Sigmoid colon (tissue), 7 donors: ENCODE measurements around the gene PLXNB2. TPM values are rescaled to one million over a fixed set of nuclear protein-coding genes. Genes with fewer than 3 reads are reported as not detected.

Experiments used
- DNase-seq: peaks from one replicate; pipeline ENCODE4 v3.0.0-alpha.2; 2019
- H3K27ac ChIP-seq, 4 donors: fragments of 200-600 bp; sonication (generic); one replicate each; pipeline ENCODE4 v1.5.1; 2016 to 2019; ENCODE audit warnings: mild to moderate bottlenecking in 1 of 4
- H3K27me3 ChIP-seq, 3 donors: fragments of 200-600 bp; sonication (generic); one replicate each; pipeline ENCODE4 v1.5.1; 2019; ENCODE audit warnings: mild to moderate bottlenecking in 1 of 3
- H3K36me3 ChIP-seq, 4 donors: fragments of 200-600 bp; sonication (generic); one replicate each; pipeline ENCODE4 v1.5.1; 2016 to 2019
- H3K4me1 ChIP-seq, 4 donors: fragments of 200-600 bp; sonication (generic); one replicate each; pipeline ENCODE4 v1.5.1; 2017 to 2019
- H3K4me3 ChIP-seq, 4 donors: fragments of 200-600 bp; sonication (generic); one replicate each; pipeline ENCODE4 v1.5.1; 2017 to 2019; ENCODE audit warnings: mild to moderate bottlenecking in 2 of 4, moderate library complexity in 1 of 4
- H3K9me3 ChIP-seq, 4 donors: fragments of 200-600 bp in 3 of 4; sonication (generic) in 3 of 4; one replicate each; pipeline versions ENCODE4 v1.5.1 to v1.6.1; 2013 to 2019
- EP300 ChIP-seq, 4 donors: sonication (generic); formaldehyde crosslinking; IDR thresholded peaks; one replicate each; pipeline ENCODE4 v1.6.1; 2017; ENCODE audit warnings: antibody characterized with exemption in 4 of 4
- POLR2A ChIP-seq, 2 donors: fragments of 450-650 bp; IDR thresholded peaks; one replicate each; pipeline ENCODE4 v1.6.1; 2016; ENCODE audit warnings: antibody characterized with exemption in 2 of 2, mild to moderate bottlenecking in 2 of 2, moderate library complexity in 2 of 2
- POLR2AphosphoS5 ChIP-seq, 4 donors: sonication (generic); formaldehyde crosslinking; IDR thresholded peaks; one replicate each; pipeline ENCODE4 v1.6.1; 2017; ENCODE audit warnings: antibody characterized with exemption in 4 of 4
- WGBS, 2 donors: extraction: QIAGEN DNeasy Blood & Tissue Kit; methylation state at CpG; one replicate each; pipeline ENCODE4 v1.1.7; 2013; 5-methylcytosine and 5-hydroxymethylcytosine counted together
- intact Hi-C: fragments of 100-400 bp; cut with DNase I; formaldehyde crosslinking; loops from one replicate; pipeline ENCODE4 v1.15.1; 2023
- polyA plus RNA-seq, 3 donors: library from polyadenylated mRNA; stranded (reverse); fragments of 200-250 nt; gene quantifications; one replicate each; pipeline ENCODE4 v1.2.3, GENCODE V29; 2013
- total RNA-seq, 4 donors: library from RNA; depleted of rRNA; stranded (reverse); fragments of >200 nt; gene quantifications; one replicate each; pipeline ENCODE4 v1.1.0, GENCODE V29; 2016
- TF ChIP-seq, protein P1 (sequence below), 4 experiments: fragments of 450-650 bp in 3 of 4; fragments of 200-600 bp in 1 of 4; IDR thresholded peaks; one replicate each; pipeline ENCODE4 v1.5.1; 2016 to 2019; ENCODE audit warnings: antibody characterized with exemption in 4 of 4, mild to moderate bottlenecking in 3 of 4, moderate library complexity in 2 of 4
- donor health status: healthy with polysubstance abuse.
- donor health status: Bipolar disorder and iron deficiency.
- donor health status: healthy.

Gene PLXNB2
- total and polyA plus RNA-seq, 7 donors: 18.6 to 150 (median 67.5) TPM

- TF ChIP-seq EP300 (IDR thresholded peaks at IDR 0.05) (no peak), POLR2A (IDR thresholded peaks at IDR 0.05) (no peak), POLR2AphosphoS5 (IDR thresholded peaks at IDR 0.05) (no peak)
- TF ChIP-seq, protein P1, sequence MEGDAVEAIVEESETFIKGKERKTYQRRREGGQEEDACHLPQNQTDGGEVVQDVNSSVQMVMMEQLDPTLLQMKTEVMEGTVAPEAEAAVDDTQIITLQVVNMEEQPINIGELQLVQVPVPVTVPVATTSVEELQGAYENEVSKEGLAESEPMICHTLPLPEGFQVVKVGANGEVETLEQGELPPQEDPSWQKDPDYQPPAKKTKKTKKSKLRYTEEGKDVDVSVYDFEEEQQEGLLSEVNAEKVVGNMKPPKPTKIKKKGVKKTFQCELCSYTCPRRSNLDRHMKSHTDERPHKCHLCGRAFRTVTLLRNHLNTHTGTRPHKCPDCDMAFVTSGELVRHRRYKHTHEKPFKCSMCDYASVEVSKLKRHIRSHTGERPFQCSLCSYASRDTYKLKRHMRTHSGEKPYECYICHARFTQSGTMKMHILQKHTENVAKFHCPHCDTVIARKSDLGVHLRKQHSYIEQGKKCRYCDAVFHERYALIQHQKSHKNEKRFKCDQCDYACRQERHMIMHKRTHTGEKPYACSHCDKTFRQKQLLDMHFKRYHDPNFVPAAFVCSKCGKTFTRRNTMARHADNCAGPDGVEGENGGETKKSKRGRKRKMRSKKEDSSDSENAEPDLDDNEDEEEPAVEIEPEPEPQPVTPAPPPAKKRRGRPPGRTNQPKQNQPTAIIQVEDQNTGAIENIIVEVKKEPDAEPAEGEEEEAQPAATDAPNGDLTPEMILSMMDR (IDR thresholded peaks at IDR 0.05): no peak
- Histone ChIP-seq H3K27me3 (no peaks in the 10 kb centered on the region), H3K27ac (no peak overlapping the region), H3K4me3 (no peak overlapping the region), H3K4me1 (no peaks in the 10 kb centered on the region), H3K9me3 (no peaks in the 10 kb centered on the region), H3K36me3 (no peaks in the 10 kb centered on the region)
- no peak for DNase-seq
- intact Hi-C loops: no loop called here
- 79 to 86% methylated on average over 33 of the region's 45 CpGs for WGBS, 2 donors
Measured at GRCh38 chr22:50316114-50317065, 8.9 kb upstream of the PLXNB2 start.

DNA sequence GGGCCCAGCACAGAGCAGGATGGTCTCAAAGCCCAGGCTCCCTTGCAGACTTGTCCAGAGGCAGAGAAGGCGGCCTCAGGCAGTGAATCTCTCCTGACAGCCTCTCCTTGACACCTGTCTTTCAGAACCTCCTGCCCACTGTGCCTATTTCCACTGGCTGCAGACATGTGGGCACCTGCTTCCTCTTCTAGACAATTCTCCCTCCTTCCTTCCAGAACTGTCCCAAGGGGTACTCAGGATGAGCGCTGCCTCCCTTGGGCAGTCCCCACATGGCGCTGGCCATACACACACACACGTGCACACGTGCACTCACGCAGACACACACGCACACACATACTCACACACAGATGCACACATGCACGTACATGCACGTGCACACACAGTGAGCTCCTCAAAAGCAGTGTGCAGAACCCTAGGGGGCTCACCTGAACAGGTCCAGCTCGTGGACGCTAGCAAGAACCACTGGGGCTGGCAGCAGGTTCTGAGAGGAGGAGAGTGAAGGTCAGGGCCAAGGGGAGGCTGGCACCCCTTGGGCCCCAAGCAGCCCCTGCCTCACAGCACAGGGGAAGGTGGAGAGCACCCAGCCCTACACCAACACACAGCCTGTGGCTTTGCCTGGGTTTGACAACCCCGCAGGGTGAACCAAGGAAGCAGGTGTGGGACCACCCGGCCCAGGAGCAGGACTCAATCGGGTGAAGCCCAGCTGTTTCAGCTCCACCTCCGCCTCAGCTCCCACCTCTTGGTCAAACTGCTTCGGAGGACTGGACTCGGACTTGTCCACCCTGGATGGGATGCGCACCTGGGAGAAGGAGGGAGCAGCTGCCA is 8.1 kb upstream of the PLXNB2 start:
- DNase-seq: no peak
- Histone ChIP-seq H3K4me3 (no peak overlapping the region), H3K27me3 (no peaks in the 10 kb centered on the region), H3K27ac (no peak overlapping the region), H3K9me3 (no peaks in the 10 kb centered on the region), H3K4me1 (no peaks in the 10 kb centered on the region), H3K36me3 (no peaks in the 10 kb centered on the region)
- no peak for TF ChIP-seq EP300 (IDR thresholded peaks at IDR 0.05)
- 75 to 93% methylated on average over 18 of the region's 18 CpGs for WGBS, 2 donors
- intact Hi-C loops: no loop called here

- no peaks in the 10 kb centered on the region for H3K27me3 ChIP-seq
- 32 to 39% methylated on average over 33 of the region's 33 CpGs for WGBS, 2 donors
- peak overlapping the region in 1 of 4 donors; percentile 9 for H3K4me3 ChIP-seq
- no peaks in the 10 kb centered on the region for H3K9me3 ChIP-seq
- TF ChIP-seq POLR2AphosphoS5 (IDR thresholded peaks at IDR 0.05): no peak
- TF ChIP-seq EP300 (IDR thresholded peaks at IDR 0.05): no peak
- TF ChIP-seq, protein P1 (IDR thresholded peaks at IDR 0.05): no peak
- no peak for DNase-seq
- H3K4me1 ChIP-seq: peaks cover 0 to 3% (median 0%) of the 10 kb centered on the region in 4 donors
- no peaks in the 10 kb centered on the region for H3K36me3 ChIP-seq
- intact Hi-C loops: no loop called here
- H3K27ac ChIP-seq: peak overlapping the region in 1 of 4 donors; percentile 14
Measured at GRCh38 chr22:50314455-50315288, 7.2 kb upstream of the PLXNB2 start.

GRCh38 chr22:50314081-50314454 is 6.6 kb upstream of the PLXNB2 start:
- intact Hi-C loops: no loop called here
- Histone ChIP-seq H3K4me1 (peaks cover 0 to 8% (median 3%) of the 10 kb centered on the region in 4 donors), H3K36me3 (no peaks in the 10 kb centered on the region), H3K27me3 (no peaks in the 10 kb centered on the region), H3K9me3 (no peaks in the 10 kb centered on the region), H3K27ac (peak overlapping the region in 1 of 4 donors; percentile 14), H3K4me3 (no peak overlapping the region)
- 38 to 50% methylated on average over 14 of the region's 14 CpGs for WGBS, 2 donors
- DNase-seq: no peak
- TF ChIP-seq POLR2A (IDR thresholded peaks at IDR 0.05) (no peak), EP300 (IDR thresholded peaks at IDR 0.05) (no peak), POLR2AphosphoS5 (IDR thresholded peaks at IDR 0.05) (no peak)
- TF ChIP-seq, protein P1 (IDR thresholded peaks at IDR 0.05): no peak
